H1 (cell line): ENCODE results near the gene EDA.

Experiments used
- CBX5 ChIP-seq: fragments of 300-800, 300-1000 bp; sonication (generic); IDR thresholded peaks from 2 replicates; pipeline ENCODE4 v1.7.1; 2016; ENCODE audit warnings: antibody characterized with exemption, low read length, low read depth
- CHD2 ChIP-seq: IDR thresholded peaks from 2 replicates; pipeline ENCODE4 v1.6.1; 2012; ENCODE audit warnings: low read length, improper control_type of control experiment
- EGR1 ChIP-seq: IDR thresholded peaks from 2 replicates; pipeline ENCODE4 v1.6.1; 2011; ENCODE audit warnings: low read depth, low read length, borderline replicate concordance
- EZH2 ChIP-seq: fragments of 200-600 bp; sonication (generic); IDR thresholded peaks from 2 replicates; pipeline ENCODE4 v1.7.1; 2012; ENCODE audit warnings: low read depth, mild to moderate bottlenecking, moderate library complexity, low read length, inconsistent platforms; ENCODE audit not compliant: severe bottlenecking
- JUND ChIP-seq: IDR thresholded peaks from 2 replicates; pipeline ENCODE4 v1.6.1; 2011; ENCODE audit warnings: mild to moderate bottlenecking, improper control_type of control experiment, low read length
- POLR2A ChIP-seq, 2 experiments: IDR thresholded peaks; 1 replicate in 1 of 2; 2 replicates in 1 of 2; pipeline ENCODE4 v1.6.1; 2011; ENCODE audit warnings: low read depth in 2 of 2, low read length in 2 of 2, mild to moderate bottlenecking in 2 of 2; ENCODE audit errors: control extremely low read depth in 1 of 2
- POLR2AphosphoS5 ChIP-seq: IDR thresholded peaks from 2 replicates; pipeline ENCODE4 v1.6.1; 2011; ENCODE audit warnings: low read depth, low read length
- RBBP5 ChIP-seq: IDR thresholded peaks from 2 replicates; pipeline ENCODE4 v1.7.1; 2012; ENCODE audit warnings: low read depth, mild to moderate bottlenecking, inconsistent platforms, low read length, moderate library complexity, borderline replicate concordance
- RNF2 ChIP-seq: fragments of 200-900, 300-1000 bp; sonication (generic); IDR thresholded peaks from 2 replicates; pipeline ENCODE4 v1.7.1; 2016; ENCODE audit warnings: borderline replicate concordance, low read depth, mild to moderate bottlenecking, antibody characterized with exemption, low read length; ENCODE audit not compliant: poor library complexity, severe bottlenecking; ENCODE audit errors: missing control alignments
- SRF ChIP-seq: IDR thresholded peaks from 2 replicates; pipeline ENCODE4 v1.6.1; 2011; ENCODE audit warnings: mild to moderate bottlenecking, low read depth, low read length, moderate library complexity
- YY1 ChIP-seq: IDR thresholded peaks from 2 replicates; pipeline ENCODE4 v1.6.1; 2011; ENCODE audit warnings: low read depth, mild to moderate bottlenecking, low read length
- TF ChIP-seq, protein P1 (sequence below): IDR thresholded peaks from 2 replicates; pipeline ENCODE4 v1.6.1; 2011; ENCODE audit warnings: low read depth, mild to moderate bottlenecking, low read length; ENCODE audit not compliant: insufficient read depth
- TF ChIP-seq, protein P2 (sequence below): IDR thresholded peaks from 2 replicates; pipeline ENCODE4 v1.6.1; 2011; ENCODE audit warnings: low read length, improper control_type of control experiment
- TF ChIP-seq, protein P3 (sequence below), 3 experiments: IDR thresholded peaks; 1 replicate in 2 of 3; 2 replicates in 1 of 3; pipeline versions ENCODE4 v1.5.1 to v1.6.1; 2011; ENCODE audit warnings: low read length in 3 of 3, mild to moderate bottlenecking in 3 of 3, inconsistent platforms in 2 of 3, low read depth in 1 of 3, moderate library complexity in 1 of 3; ENCODE audit not compliant: insufficient read depth in 1 of 3; ENCODE audit errors: control extremely low read depth in 1 of 3

DNA sequence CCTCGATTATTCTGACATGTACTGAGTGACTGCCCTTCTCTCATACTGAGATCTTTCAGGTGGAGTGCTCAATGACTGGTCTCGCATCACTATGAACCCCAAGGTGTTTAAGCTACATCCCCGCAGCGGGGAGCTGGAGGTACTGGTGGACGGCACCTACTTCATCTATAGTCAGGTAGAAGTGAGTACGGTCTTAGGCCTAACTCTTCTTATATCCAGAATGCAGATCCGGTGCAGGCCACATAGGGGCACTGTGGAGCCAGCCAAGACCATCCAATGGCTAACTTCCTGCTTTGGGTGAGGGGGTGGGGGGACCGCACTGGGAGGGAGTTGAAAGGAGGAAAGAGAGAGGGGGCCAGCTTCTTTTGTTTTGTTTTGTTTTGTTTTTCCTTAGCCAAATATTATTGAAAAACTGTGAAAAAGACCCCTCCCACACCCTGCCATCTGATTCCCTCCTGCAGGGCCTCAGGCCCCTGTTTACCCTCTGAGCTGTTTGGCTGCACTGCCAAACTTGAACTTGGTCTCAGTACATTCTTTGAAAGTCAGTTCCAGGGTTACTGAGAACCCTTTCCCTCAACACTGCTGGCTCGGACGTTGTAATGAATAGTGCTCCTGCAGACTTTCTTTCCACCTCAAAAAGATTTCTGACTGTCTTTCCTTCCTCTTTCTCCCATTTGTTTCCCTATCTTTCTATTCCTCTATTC, 417.6 kb downstream of the EDA start:
- TF ChIP-seq, protein P1, sequence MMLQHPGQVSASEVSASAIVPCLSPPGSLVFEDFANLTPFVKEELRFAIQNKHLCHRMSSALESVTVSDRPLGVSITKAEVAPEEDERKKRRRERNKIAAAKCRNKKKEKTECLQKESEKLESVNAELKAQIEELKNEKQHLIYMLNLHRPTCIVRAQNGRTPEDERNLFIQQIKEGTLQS: no peak
- TF ChIP-seq, protein P2, sequence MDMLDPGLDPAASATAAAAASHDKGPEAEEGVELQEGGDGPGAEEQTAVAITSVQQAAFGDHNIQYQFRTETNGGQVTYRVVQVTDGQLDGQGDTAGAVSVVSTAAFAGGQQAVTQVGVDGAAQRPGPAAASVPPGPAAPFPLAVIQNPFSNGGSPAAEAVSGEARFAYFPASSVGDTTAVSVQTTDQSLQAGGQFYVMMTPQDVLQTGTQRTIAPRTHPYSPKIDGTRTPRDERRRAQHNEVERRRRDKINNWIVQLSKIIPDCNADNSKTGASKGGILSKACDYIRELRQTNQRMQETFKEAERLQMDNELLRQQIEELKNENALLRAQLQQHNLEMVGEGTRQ: no peak
- TF ChIP-seq EZH2 (no peak), POLR2A (IDR thresholded peaks at IDR 0.05; ENCODE audit: control extremely low read depth in 1 of 2, low read depth in 2 of 2, low read length in 2 of 2) (no peak), RBBP5 (no peak), YY1 (no peak), SRF (no peak), CHD2 (no peak), POLR2AphosphoS5 (no peak), CBX5 (no peak), EGR1 (no peak), RNF2 (no peak), JUND (no peak)
- TF ChIP-seq, protein P3, sequence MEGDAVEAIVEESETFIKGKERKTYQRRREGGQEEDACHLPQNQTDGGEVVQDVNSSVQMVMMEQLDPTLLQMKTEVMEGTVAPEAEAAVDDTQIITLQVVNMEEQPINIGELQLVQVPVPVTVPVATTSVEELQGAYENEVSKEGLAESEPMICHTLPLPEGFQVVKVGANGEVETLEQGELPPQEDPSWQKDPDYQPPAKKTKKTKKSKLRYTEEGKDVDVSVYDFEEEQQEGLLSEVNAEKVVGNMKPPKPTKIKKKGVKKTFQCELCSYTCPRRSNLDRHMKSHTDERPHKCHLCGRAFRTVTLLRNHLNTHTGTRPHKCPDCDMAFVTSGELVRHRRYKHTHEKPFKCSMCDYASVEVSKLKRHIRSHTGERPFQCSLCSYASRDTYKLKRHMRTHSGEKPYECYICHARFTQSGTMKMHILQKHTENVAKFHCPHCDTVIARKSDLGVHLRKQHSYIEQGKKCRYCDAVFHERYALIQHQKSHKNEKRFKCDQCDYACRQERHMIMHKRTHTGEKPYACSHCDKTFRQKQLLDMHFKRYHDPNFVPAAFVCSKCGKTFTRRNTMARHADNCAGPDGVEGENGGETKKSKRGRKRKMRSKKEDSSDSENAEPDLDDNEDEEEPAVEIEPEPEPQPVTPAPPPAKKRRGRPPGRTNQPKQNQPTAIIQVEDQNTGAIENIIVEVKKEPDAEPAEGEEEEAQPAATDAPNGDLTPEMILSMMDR (IDR thresholded peaks at IDR 0.05; ENCODE audit: control extremely low read depth in 1 of 3, insufficient read depth in 1 of 3, low read depth in 1 of 3, low read length in 3 of 3): peak; percentile 57 to 63 (median 58)
